ENCODE data around the gene SLC19A1.

The SLC19A1 gene

GRCh38 chr21:45524756-45525152 lies 17.5 kb downstream of the SLC19A1 start:
- H3K4me3 ChIP-seq (ENCODE audit: low read depth, low read length), result no peak overlapping the region
- no peak for DNase-seq (ENCODE audit: low read depth)
- TF ChIP-seq CTCF (conservative IDR thresholded peaks at IDR 0.05; ENCODE audit: low read depth, low read length), result no peak

- no peak for TF ChIP-seq CTCF (conservative IDR thresholded peaks at IDR 0.05; ENCODE audit: low read depth, low read length)
- no peak for DNase-seq (ENCODE audit: low read depth)
- no peak overlapping the region for H3K4me3 ChIP-seq (ENCODE audit: low read depth, low read length)
Measured at GRCh38 chr21:45523411-45524101, 18.7 kb downstream of the SLC19A1 start.

GRCh38 chr21:45522986-45523385 lies 19.3 kb downstream of the SLC19A1 start:
- DNase-seq (ENCODE audit: low read depth), result no peak
- TF ChIP-seq CTCF (conservative IDR thresholded peaks at IDR 0.05; ENCODE audit: low read depth, low read length), result no peak
- no peak overlapping the region for H3K4me3 ChIP-seq (ENCODE audit: low read depth, low read length)

GRCh38 chr21:45522381-45522780 lies 19.9 kb downstream of the SLC19A1 start:
- no peak for TF ChIP-seq CTCF (conservative IDR thresholded peaks at IDR 0.05; ENCODE audit: low read depth, low read length)
- DNase-seq (ENCODE audit: low read depth), result no peak
- H3K4me3 ChIP-seq (ENCODE audit: low read depth, low read length), result no peak overlapping the region

GRCh38 chr21:45521241-45521640 lies 21.0 kb downstream of the SLC19A1 start:
- TF ChIP-seq CTCF (conservative IDR thresholded peaks at IDR 0.05; ENCODE audit: low read depth, low read length), result no peak
- no peak for DNase-seq (ENCODE audit: low read depth)
- H3K4me3 ChIP-seq (ENCODE audit: low read depth, low read length), result no peak overlapping the region

- no peak for TF ChIP-seq CTCF (conservative IDR thresholded peaks at IDR 0.05; ENCODE audit: low read depth, low read length)
- no peak for DNase-seq (ENCODE audit: low read depth)
- no peak overlapping the region for H3K4me3 ChIP-seq (ENCODE audit: low read depth, low read length)
Measured at GRCh38 chr21:45519182-45519581, 23.1 kb downstream of the SLC19A1 start.

GRCh38 chr21:45518742-45519141 lies 23.5 kb downstream of the SLC19A1 start:
- no peak overlapping the region for H3K4me3 ChIP-seq (ENCODE audit: low read depth, low read length)
- DNase-seq (ENCODE audit: low read depth), result no peak
- TF ChIP-seq CTCF (conservative IDR thresholded peaks at IDR 0.05; ENCODE audit: low read depth, low read length), result no peak

All from choroid plexus epithelial cell (primary cell).